ENCODE measurements around the gene POU4F1. TPM values are rescaled to one million over a fixed set of nuclear protein-coding genes. Genes with fewer than 3 reads are reported as not detected.

POU4F1 gene
- polyA plus RNA-seq, 3 donors = not detected

DNA sequence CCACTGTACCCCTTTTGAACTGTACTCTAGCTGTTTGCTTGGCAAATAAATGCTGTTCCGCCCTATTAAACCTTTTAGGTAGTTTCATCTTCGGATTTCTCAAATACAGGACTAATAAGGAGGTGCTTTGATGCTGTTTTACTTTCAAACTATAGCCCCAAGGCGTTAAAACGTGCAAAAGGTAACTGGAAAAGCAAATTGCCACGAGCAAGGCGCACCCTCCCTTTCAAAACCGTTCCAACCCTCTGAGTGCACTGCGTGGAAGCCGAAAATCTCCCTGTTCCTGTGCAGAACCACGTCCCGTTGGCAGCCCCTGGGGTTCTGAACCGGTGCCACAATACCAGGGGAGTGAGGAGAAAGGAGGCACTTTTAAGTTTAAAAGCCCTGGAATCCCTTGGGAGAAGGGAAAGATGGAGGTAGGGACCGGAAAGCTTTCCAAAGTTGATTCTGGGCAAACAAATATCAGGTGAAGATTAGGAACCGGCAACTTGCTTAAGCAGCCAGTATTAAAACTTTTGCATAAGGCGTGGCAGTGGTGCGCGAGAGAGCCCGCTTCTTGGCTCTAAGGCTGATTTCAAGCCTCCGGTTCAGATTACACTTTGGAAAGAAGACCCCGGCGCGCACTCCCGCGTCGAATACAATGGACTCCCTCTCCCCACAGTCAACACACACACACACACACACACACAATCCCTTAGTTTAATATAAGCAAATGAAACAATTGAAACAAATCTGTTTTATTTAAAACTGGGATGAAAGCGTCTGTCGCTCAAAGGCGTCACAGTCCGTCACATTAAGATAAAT, 9.5 kb downstream of the POU4F1 start:
- peaks cover 87 to 93% (median 90%) of the 10 kb centered on the region in 3 donors for H3K27me3 Mint-ChIP-seq (ENCODE audit: low read depth in 3 of 3)
- Histone ChIP-seq H3K9ac (ENCODE audit: insufficient read depth, low read length, poor library complexity, severe bottlenecking) (no peak overlapping the region), H3K27me3 (ENCODE audit: control insufficient read depth in 2 of 2, insufficient read depth in 2 of 2, low read length in 2 of 2) (peaks cover 83 to 98% of the 10 kb centered on the region in 2 donors), H3K36me3 (replicated peaks in 1 of 2; ENCODE audit: control insufficient read depth in 1 of 2, insufficient read depth in 2 of 2, low read length in 2 of 2) (no peaks in the 10 kb centered on the region), H4K20me1 (ENCODE audit: insufficient read depth, low read length) (no peaks in the 10 kb centered on the region), H3K4me2 (replicated peaks; ENCODE audit: extremely low read depth, low read length, poor library complexity, severe bottlenecking) (no peak overlapping the region), H3K4me3 (replicated peaks in 1 of 3; ENCODE audit: low read depth in 2 of 3, low read length in 3 of 3) (no peak overlapping the region), H3K4me1 (ENCODE audit: control insufficient read depth in 1 of 2, insufficient read depth in 2 of 2, low read length in 2 of 2) (peaks cover 19 to 20% of the 10 kb centered on the region in 2 donors), H3K79me2 (ENCODE audit: insufficient read depth, low read length) (no peaks in the 10 kb centered on the region), H3K9me3 (replicated peaks in 1 of 2; ENCODE audit: control insufficient read depth in 1 of 2, insufficient read depth in 1 of 2, low read length in 2 of 2) (peaks cover 3 to 42% of the 10 kb centered on the region in 2 donors), H2AFZ (ENCODE audit: insufficient read depth, low read depth, low read length, poor library complexity, severe bottlenecking) (no peak overlapping the region), H3K27ac (ENCODE audit: low read depth in 1 of 2, low read length in 2 of 2) (no peak overlapping the region)
- H3K4me3 Mint-ChIP-seq = peak overlapping the region in 1 of 2 donors; percentile 66
- peaks cover 0 to 2% of the 10 kb centered on the region in 2 donors for H3K36me3 Mint-ChIP-seq
- H3K4me1 Mint-ChIP-seq = peaks cover 22% of the 10 kb centered on the region
- DNase-seq = no peak
- no peak overlapping the region for H3K27ac Mint-ChIP-seq
- intact Hi-C loops (cut with micrococcal nuclease) = no loop called here
- H3K9me3 Mint-ChIP-seq = peaks cover 0 to 30% (median 4%) of the 10 kb centered on the region in 7 donors
- 16% methylated on average over 15 of the region's 29 CpGs for WGBS (ENCODE audit: insufficient coverage)
- TF ChIP-seq, protein P1, sequence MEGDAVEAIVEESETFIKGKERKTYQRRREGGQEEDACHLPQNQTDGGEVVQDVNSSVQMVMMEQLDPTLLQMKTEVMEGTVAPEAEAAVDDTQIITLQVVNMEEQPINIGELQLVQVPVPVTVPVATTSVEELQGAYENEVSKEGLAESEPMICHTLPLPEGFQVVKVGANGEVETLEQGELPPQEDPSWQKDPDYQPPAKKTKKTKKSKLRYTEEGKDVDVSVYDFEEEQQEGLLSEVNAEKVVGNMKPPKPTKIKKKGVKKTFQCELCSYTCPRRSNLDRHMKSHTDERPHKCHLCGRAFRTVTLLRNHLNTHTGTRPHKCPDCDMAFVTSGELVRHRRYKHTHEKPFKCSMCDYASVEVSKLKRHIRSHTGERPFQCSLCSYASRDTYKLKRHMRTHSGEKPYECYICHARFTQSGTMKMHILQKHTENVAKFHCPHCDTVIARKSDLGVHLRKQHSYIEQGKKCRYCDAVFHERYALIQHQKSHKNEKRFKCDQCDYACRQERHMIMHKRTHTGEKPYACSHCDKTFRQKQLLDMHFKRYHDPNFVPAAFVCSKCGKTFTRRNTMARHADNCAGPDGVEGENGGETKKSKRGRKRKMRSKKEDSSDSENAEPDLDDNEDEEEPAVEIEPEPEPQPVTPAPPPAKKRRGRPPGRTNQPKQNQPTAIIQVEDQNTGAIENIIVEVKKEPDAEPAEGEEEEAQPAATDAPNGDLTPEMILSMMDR (IDR thresholded peaks at IDR 0.05) = no peak

DNA sequence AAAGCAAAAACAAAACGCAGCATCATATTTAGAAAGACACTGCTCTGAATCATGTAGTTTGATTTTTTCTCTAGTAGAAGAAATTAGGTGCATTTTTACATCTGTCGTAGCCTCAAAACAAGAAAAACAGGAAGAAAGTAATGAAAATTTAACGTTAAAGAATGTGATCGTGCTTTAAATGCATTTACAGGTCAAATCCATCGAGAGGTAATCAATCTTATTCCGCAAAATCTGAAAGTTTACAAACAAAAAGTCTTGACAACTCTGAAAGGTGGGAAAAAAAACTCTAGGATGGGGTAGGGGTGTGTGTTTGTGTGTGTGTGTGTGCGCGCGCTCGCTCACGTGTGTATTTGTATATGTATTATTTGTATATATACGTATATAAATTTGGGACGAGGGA, 10.2 kb downstream of the POU4F1 start:
- WGBS (ENCODE audit: insufficient coverage) = no CpG with 5 or more reads among the region's 13 CpGs
- H3K27ac Mint-ChIP-seq = no peak overlapping the region
- TF ChIP-seq, protein P1 (IDR thresholded peaks at IDR 0.05) = no peak

More for the DNA sequence above, 10.2 kb downstream of the POU4F1 start:
- H2AFZ ChIP-seq (ENCODE audit: insufficient read depth, low read depth, low read length, poor library complexity, severe bottlenecking) = no peak overlapping the region
- no peak overlapping the region for H3K4me3 ChIP-seq (replicated peaks in 1 of 3; ENCODE audit: low read depth in 2 of 3, low read length in 3 of 3)
- Mint-ChIP-seq H3K4me1 (peaks cover 22% of the 10 kb centered on the region), H3K36me3 (peaks cover 0 to 2% of the 10 kb centered on the region in 2 donors), H3K9me3 (peaks cover 0 to 34% (median 9%) of the 10 kb centered on the region in 7 donors), H3K27me3 (ENCODE audit: low read depth in 3 of 3) (peaks cover 86 to 92% (median 90%) of the 10 kb centered on the region in 3 donors), H3K4me3 (peak overlapping the region in 1 of 2 donors; percentile 71)
- intact Hi-C loops (cut with micrococcal nuclease) = no loop called here
- H3K36me3 ChIP-seq (replicated peaks in 1 of 2; ENCODE audit: control insufficient read depth in 1 of 2, insufficient read depth in 2 of 2, low read length in 2 of 2) = no peaks in the 10 kb centered on the region
- H3K9ac ChIP-seq (ENCODE audit: insufficient read depth, low read length, poor library complexity, severe bottlenecking) = no peak overlapping the region
- H3K9me3 ChIP-seq (replicated peaks in 1 of 2; ENCODE audit: control insufficient read depth in 1 of 2, insufficient read depth in 1 of 2, low read length in 2 of 2) = peaks cover 3 to 42% of the 10 kb centered on the region in 2 donors
- no peak overlapping the region for H3K4me2 ChIP-seq (replicated peaks; ENCODE audit: extremely low read depth, low read length, poor library complexity, severe bottlenecking)
- H3K79me2 ChIP-seq (ENCODE audit: insufficient read depth, low read length) = no peaks in the 10 kb centered on the region
- peaks cover 83 to 98% of the 10 kb centered on the region in 2 donors for H3K27me3 ChIP-seq (ENCODE audit: control insufficient read depth in 2 of 2, insufficient read depth in 2 of 2, low read length in 2 of 2)
- H3K4me1 ChIP-seq (ENCODE audit: control insufficient read depth in 1 of 2, insufficient read depth in 2 of 2, low read length in 2 of 2) = peaks cover 19 to 20% of the 10 kb centered on the region in 2 donors
- no peaks in the 10 kb centered on the region for H4K20me1 ChIP-seq (ENCODE audit: insufficient read depth, low read length)
- no peak overlapping the region for H3K27ac ChIP-seq (ENCODE audit: low read depth in 1 of 2, low read length in 2 of 2)
- no peak for DNase-seq

All from CD14-positive monocyte (primary cell).